ENCODE measurements around the gene TSPAN9. TPM values are rescaled to one million over a fixed set of nuclear protein-coding genes. Genes with fewer than 3 reads are reported as not detected.

TSPAN9 gene
- total RNA-seq, 1 experiment from 2014 or later = 7.7 TPM

- CTCF ChIA-PET = no interaction called here
Measured at GRCh38 chr12:3040026-3040656, 37.0 kb upstream of the TSPAN9 start.

More at GRCh38 chr12:3040026-3040656, 37.0 kb upstream of the TSPAN9 start:
- in situ Hi-C loops (cut with HindIII; ENCODE audit: low pct_unique_long_range_greater_than_20kb, low sequenced_read_pairs) = no loop called here
- Histone ChIP-seq H3K9me3 (ENCODE audit: control insufficient read depth, insufficient read depth, low read depth, low read length) (no peaks in the 10 kb centered on the region), H3K27ac (ENCODE audit: low read length) (no peak overlapping the region), H3K36me3 (ENCODE audit: control insufficient read depth, insufficient read depth, low read length) (no peaks in the 10 kb centered on the region), H3K4me1 (ENCODE audit: control insufficient read depth, insufficient read depth, low read length) (no peaks in the 10 kb centered on the region), H3K27me3 (ENCODE audit: control insufficient read depth, insufficient read depth, low read length) (no peaks in the 10 kb centered on the region), H3K4me3 (ENCODE audit: low read depth in 2 of 2, low read length in 2 of 2) (no peak overlapping the region)
- no peak for ATAC-seq
- POLR2A ChIA-PET = no interaction called here
- TF ChIP-seq POLR2AphosphoS5 (IDR thresholded peaks at IDR 0.05; ENCODE audit: low read depth, low read length) = no peak
- no peak for TF ChIP-seq REST (IDR thresholded peaks at IDR 0.05; ENCODE audit: insufficient read depth in 1 of 2, low read depth in 2 of 2, low read length in 1 of 2)
- TF ChIP-seq CTCF (IDR thresholded peaks at IDR 0.05) = no peak
- TF ChIP-seq TCF7L2 (IDR thresholded peaks at IDR 0.05; ENCODE audit: low read depth, low read length) = no peak
- no peak for TF ChIP-seq SIN3A (IDR thresholded peaks at IDR 0.05; ENCODE audit: borderline replicate concordance, insufficient read depth, low read depth, low read length)
- BruUV-seq (replicated peaks) = no TSS peak
- DNase-seq (ENCODE audit: low read depth, low spot score) = no peak
- intact Hi-C loops (cut with micrococcal nuclease; ENCODE audit: unreplicated experiment) = no loop called here
